ENCODE data around the gene PDCD1.

PDCD1 gene

GRCh38 chr2:241852116-241852980 lies 6.3 kb downstream of the PDCD1 start:
- DNase-seq (ENCODE audit: low read depth in 3 of 3) = no peak

GRCh38 chr2:241851325-241852115 lies 7.2 kb downstream of the PDCD1 start:
- no peak for DNase-seq (ENCODE audit: low read depth in 3 of 3)

DNA sequence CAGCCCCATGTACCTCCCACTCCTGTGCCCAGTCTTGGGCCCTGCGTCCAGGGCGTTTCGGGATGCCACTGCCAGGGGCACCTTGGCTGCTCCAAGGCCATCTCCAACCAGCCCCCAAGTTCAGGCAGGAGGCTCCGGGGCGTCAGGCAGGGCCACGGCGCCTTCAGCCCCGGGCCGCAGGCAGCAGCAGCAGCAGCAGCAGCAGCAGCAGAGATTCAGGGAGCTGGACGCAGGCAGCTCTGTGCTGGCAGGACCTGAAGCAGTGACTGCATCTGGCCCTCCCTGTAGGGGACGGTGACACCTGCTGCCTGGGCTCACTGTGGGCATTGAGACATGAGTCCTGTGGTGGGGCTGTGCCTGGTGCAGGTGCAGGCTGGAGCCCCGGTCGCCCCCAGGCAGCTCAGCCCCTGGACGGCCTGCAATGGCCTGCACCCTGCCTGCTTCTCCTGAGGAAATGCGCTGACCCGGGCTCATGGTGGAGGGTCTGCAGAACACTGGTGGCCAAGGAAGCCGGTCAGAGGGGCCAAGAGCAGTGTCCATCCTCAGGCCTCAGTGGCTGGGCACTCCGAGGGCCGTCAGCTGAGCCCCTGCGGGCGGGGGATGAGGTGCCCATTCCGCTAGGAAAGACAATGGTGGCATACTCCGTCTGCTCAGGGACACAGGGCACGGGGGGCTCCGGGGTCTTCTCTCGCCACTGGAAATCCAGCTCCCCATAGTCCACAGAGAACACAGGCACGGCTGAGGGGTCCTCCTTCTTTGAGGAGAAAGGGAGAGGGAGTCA lies 8.0 kb downstream of the PDCD1 start:
- DNase-seq (ENCODE audit: low read depth in 3 of 3) = no peak

DNA sequence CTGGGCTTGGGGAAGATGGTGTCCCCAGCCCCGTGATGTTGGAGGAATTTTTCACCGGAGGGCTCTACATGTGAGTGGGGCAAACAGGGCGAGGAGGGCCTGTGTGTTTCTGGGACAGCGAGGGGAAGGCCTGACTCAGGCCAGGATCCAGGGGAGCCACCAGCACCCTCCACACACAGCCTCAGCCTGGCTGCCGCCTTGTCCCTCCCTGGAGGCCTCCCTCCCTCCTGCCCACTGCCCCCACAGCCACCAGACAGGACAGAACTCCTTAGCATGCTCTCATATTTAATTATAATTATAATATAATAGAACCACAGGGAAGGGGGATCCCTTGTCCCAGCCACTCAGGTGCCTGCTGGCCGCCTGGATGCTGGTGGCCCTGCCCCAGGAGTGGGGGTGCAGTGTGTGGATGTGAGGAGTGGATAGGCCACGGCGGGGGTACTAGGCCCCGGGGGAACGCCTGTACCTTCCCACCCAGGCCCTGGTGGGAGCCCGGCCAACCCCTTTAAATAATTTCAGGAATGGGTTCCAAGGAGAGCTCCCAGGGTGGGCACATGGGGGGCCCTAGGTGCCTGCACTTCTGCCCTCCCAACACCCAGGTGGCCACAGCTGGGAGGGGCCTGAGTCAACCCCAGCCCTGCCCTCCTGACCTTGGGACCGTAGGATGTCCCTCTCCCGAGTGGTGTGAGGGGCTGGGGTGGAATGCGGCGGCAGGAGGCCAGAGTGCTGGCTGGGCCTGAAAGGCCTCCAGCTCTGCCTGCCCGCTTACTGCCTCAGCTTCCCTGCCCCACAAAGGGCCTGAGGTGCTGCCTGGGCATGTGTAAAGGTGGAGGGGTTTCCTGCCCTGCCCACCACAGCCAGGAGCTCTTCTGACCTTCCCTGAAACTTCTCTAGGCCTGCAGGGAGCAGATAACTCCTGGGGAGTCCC lies 8.8 kb downstream of the PDCD1 start:
- DNase-seq (ENCODE audit: low read depth in 3 of 3) = no peak

DNA sequence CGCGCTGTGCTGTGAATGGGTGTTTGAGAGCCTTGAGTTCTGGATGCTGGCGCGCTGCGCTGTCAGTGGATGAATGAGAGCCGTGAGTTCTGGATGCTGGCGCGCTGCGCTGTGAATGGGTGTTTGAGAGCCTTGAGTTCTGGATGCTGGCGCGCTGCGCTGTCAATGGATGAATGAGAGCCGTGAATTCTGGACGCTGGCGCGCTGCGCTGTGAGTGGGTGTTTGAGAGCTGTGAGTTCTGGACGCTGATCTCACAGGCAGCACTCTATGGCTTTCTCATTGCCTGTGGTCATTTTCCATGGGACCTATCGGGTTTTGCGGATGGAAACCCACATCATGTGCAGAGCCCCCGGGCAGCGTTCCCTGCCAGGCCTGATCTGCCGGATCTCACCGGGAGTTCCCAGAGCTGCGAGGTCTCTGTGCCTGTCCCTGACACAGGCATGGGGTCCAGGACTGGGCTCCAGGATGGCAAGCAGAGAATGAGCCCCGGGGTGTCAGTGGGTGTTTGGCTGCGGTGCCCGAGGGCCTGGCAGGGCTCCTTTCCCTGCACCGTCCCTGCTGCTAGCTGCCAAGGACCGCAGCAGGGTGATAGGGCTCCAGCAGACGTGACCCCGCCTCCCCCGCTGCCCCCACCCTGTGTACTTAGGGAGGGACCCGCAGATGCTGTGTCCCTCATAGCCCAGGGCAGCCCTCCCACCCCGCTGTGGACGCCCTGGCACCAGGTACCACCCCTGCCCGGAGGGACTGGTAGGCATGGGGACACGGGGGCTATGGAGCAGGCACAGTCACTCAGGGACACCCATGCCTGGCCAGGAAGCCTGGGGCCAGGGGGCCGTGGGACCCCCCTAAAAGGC lies 9.7 kb downstream of the PDCD1 start:
- no peak for DNase-seq (ENCODE audit: low read depth in 3 of 3)

DNA sequence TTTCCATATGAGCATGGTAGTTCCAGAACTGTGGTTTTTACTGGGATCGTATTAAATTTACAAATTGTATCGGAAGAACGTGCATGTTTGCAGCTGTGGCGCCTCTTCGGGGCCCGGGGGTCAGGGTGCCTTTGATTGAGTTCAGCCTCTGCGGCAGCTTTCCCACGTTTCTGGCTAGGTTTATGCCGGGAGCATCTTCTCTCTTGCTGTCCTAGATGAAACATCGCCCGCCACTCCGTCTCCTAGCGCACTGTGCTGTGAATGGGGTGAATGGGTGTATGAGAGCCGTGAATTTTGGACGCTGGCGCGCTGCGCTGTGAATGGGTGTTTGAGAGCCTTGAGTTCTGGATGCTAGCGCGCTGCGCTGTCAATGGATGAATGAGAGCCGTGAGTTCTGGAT lies 12.3 kb downstream of the PDCD1 start:
- no peak for DNase-seq (ENCODE audit: low read depth in 3 of 3)

- DNase-seq (ENCODE audit: low read depth in 3 of 3) = no peak
Measured at GRCh38 chr2:241844831-241845578, 13.7 kb downstream of the PDCD1 start.

DNA sequence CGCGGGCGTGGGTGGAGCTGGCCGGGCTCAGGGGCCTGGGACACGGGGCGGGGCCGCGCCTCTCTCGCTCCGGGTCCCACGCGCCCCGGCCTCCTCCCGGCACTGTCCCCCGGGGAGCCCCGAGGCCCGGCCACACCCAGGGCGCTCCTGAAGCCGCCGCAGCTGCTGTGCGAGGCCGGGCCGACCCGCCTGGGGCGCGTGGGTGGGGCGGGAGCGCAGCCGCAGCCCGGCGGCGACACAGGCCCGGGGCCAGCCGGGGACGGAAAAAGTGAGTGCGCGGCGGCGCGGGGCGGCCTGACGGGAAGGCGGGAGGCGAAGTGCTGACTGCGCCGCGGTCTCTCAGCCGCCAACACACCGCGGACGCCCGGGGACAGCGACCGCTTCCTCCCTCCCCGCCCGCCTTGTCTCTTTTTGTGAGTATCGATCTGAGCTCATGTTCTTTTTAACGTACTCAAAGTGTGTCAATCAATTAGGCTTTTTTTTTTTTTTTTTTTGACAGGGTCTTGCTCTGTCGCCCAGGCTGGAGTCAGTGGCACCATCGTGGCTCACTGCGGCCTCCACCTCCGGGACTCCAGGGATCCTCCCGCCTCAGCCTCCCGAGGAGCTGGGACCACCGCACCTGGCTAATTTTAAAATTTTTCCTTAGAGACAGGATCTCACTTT lies 14.5 kb downstream of the PDCD1 start:
- peak; percentile 78 to 84 (median 80) for DNase-seq (ENCODE audit: low read depth in 3 of 3)

DNA sequence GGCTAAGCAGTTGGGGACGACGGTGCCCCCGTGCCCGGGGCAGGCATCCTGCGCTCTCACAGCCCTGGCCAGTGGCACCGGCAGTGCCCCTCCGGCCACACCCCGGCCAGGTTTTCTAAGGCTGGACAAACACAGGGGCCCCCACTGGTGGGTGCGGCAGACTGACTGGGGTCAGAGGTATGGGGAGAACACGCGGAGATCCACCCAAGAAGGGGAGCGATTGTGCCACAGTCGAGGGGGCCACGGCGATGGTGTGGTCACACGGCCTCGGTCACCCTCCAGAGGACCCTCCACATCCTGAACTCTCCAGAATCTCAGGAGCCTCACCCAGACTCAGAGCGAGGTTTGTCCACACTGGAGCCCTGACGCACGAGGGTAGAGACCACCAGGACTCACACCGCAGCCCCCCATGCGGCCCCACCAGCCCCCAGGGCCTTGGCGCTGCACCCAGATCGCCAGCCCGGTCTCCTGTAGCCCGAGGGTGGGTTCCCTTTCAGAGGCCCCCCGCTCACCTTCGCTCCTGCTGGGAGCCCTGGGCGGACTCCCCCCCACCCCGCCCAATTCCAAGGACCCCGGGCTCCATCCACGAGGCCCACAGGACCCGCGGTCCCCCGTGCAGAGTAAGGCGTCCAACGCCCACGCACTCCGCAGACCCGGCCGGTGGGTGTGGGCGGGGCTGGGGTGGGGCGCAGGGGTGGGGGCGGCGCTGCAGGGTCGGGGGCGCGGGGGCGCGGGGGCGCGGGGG lies 15.2 kb downstream of the PDCD1 start:
- DNase-seq (ENCODE audit: low read depth in 3 of 3) = no peak

GRCh38 chr2:241842620-241843211 lies 16.0 kb downstream of the PDCD1 start:
- peak in 1 of 3 donors; percentile 21 for DNase-seq (ENCODE audit: low read depth in 3 of 3)

DNA sequence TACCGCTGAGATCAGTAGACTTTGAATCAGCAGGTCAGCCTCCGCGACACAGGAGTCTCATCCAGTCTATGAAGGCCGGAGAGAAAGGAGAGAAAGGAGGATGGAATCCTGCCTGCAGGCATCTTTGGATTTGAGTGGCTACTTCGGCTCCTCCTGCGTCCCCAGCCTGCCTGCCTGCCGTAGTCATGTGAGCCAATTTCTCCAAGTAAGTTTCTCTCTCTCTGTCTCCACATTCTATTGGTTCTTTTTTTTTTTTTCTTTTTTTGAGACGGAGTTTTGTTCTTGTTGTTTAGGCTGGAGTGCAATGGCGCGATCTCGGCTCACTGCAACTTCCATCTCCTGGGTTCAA lies 16.7 kb downstream of the PDCD1 start:
- no peak for DNase-seq (ENCODE audit: low read depth in 3 of 3)

DNA sequence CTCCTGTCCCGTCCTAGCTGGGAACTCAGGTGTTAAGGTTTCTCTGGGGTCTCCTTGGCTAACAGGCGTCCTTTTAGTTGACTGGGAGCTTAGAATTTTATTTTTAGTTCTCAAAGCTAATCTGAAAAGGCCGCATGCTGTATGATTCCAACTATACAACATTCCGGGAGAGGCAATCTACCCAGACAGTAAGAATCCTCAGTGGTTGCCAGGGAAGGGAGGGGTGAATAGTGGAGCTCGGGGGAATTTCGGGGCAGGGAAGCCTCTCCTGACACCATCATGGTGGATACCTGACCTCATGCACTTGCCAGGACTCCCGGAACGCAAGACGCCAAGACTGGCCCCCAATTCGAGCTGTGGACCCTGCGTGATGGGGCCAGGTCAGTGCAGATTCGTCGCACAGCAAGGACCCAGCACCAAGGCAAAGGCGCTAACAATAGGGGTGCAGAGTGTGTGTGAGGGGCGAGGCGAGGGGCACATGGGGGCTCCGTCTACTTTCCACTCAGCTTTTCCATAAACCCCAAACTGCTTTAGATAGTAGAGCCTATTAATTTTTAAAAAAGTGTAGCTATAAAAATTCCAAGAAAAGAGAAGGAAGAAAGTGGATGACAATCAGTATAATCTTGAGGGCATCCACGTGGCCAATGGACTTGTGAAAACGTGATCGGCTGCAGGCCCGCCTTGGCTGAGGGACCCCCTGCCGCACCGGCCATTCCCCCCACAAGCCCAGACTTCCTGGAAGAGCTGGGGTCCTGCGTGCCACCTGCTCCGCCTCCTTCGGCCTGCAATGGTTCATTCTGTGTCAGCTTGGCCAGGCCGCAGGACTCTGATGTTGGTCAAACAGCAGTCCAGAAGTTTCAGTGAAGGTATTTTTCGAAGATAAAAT lies 17.3 kb downstream of the PDCD1 start:
- no peak for DNase-seq (ENCODE audit: low read depth in 3 of 3)

GRCh38 chr2:241837197-241837965 lies 21.3 kb downstream of the PDCD1 start:
- DNase-seq (ENCODE audit: low read depth in 3 of 3) = no peak

DNA sequence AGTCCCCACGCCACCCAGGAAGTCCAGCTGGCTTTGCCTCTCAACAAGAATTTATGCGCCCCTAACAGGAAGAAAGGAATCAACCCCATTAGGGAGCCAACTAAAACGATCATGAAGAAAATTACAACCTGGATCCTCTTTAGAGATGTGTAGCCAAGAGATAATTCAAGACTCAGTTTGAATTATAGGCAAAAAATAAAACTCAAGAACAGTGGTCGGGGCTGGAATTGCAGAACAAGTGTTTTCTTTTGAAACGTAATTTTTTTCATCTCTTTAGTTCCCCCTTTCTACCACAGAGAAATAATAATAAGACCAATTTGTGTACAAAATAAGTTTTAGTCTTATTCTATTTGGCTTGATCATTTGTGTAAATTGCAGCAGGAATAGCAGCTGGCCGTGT lies 22.4 kb downstream of the PDCD1 start:
- no peak for DNase-seq (ENCODE audit: low read depth in 3 of 3)

DNA sequence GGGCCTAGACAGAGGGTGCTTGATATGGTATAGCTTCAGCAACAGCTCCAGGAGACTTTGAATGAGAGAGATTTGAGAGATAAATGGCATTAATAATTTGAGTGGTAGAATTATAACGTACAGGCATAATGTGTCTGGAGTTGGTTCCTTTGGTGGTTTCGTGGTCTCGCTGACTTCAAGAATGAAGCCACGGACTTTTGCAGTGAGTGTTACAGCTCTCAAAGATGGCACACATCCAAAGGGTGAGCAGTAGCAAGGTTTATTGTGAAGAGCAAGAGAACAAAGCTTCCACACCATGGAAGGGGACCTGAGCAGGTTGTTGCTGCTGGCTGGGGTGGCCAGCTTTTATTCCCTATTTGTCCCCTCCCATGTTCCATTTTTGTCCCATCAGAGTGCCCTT lies 23.1 kb downstream of the PDCD1 start:
- DNase-seq (ENCODE audit: low read depth in 3 of 3) = no peak
